H7 (cell line): ENCODE measurements around the gene DIMT1. TPM values are rescaled to one million over a fixed set of nuclear protein-coding genes. Genes with fewer than 3 reads are reported as not detected.
A peak's percentile ranks its signal among the peaks of the same experiment; 100 is the strongest.

Experiments used
- DNase-seq: peaks from one replicate; pipeline ENCODE4 v3.0.0; 2012
- H3K27me3 ChIP-seq: 2 replicates; pipeline ENCODE4 v1.6.0; 2011; ENCODE audit warnings: mild to moderate bottlenecking, low read length; ENCODE audit not compliant: control insufficient read depth, insufficient read depth
- H3K36me3 ChIP-seq: replicated peaks from 2 replicates; pipeline ENCODE4 v1.5.1; 2011; ENCODE audit warnings: low read length; ENCODE audit not compliant: control insufficient read depth, insufficient read depth
- H3K4me3 ChIP-seq: 2 replicates; pipeline ENCODE4 v1.5.1; 2011; ENCODE audit warnings: low read depth, mild to moderate bottlenecking, control low read depth, low read length, moderate library complexity; ENCODE audit not compliant: insufficient read depth
- total RNA-seq: library from RNA; depleted of rRNA; stranded (reverse); fragments of >200 nt; shearing (Covaris generic); gene quantifications from 2 replicates; pipeline ENCODE4 v1.2.3, GENCODE V29; 2014; rRNA removed

The DIMT1 gene
- total RNA-seq, 1 experiment from 2014 or later: 65.4 TPM

- DNase-seq: no peak
- H3K27me3 ChIP-seq: no peaks in the 10 kb centered on the region
- H3K4me3 ChIP-seq: no peak overlapping the region
These were observed 61.2 kb downstream of the DIMT1 start for GRCh38 chr5:62342476-62342837.

GRCh38 chr5:62341783-62342475 lies 61.8 kb downstream of the DIMT1 start:
- Histone ChIP-seq H3K4me3 (no peak overlapping the region), H3K27me3 (no peaks in the 10 kb centered on the region), H3K36me3 (no peaks in the 10 kb centered on the region)
- DNase-seq: no peak

More at GRCh38 chr5:62342476-62342837, 61.2 kb downstream of the DIMT1 start:
- H3K36me3 ChIP-seq: no peaks in the 10 kb centered on the region; the same call in 1 of the 2 replicates

GRCh38 chr5:62340979-62341378 lies 62.7 kb downstream of the DIMT1 start:
- no peak overlapping the region for H3K4me3 ChIP-seq
- no peaks in the 10 kb centered on the region for H3K27me3 ChIP-seq
- DNase-seq: no peak

GRCh38 chr5:62340392-62340791 lies 63.3 kb downstream of the DIMT1 start:
- Histone ChIP-seq H3K27me3 (no peaks in the 10 kb centered on the region), H3K4me3 (no peak overlapping the region), H3K36me3 (no peaks in the 10 kb centered on the region)
- peak; percentile 43 for DNase-seq

More at GRCh38 chr5:62340979-62341378, 62.7 kb downstream of the DIMT1 start:
- no peaks in the 10 kb centered on the region for H3K36me3 ChIP-seq

Other genes with a start within 250 kb of the DIMT1 start
- gene KIF2A, start 97.7 kb downstream of the DIMT1 start, total RNA-seq: 49.6 and 68.9 TPM in 2 replicates
- gene IPO11, start 8.9 kb upstream of the DIMT1 start, total RNA-seq: 32.9 and 34.0 TPM in 2 replicates
- 0.55 and 1.7 TPM in 2 replicates for gene LRRC70, start 174.9 kb upstream of the DIMT1 start, total RNA-seq